Stomach (tissue), 9 donors: ENCODE results near the gene SCN8A. TPM values are rescaled to one million over a fixed set of nuclear protein-coding genes. Genes with fewer than 3 reads are reported as not detected.
A peak's percentile ranks its signal among the peaks of the same experiment; 100 is the strongest.

Experiments used
- DNase-seq, 2 donors: peaks; one replicate each; pipeline versions ENCODE4 v3.0.0 to v3.0.0-alpha.2; 2013 to 2019
- H3K27ac ChIP-seq, 5 donors: fragments of 200-600 bp in 4 of 5; sonication (generic) in 4 of 5; one replicate each; pipeline ENCODE4 v1.5.1; 2013 to 2019; ENCODE audit warnings: mild to moderate bottlenecking in 1 of 5, moderate library complexity in 1 of 5
- H3K27me3 ChIP-seq, 3 donors: fragments of 200-600 bp; sonication (generic); one replicate each; pipeline ENCODE4 v1.5.1; 2017 to 2019; ENCODE audit warnings: mixed run types in 1 of 3
- H3K36me3 ChIP-seq, 4 donors: fragments of 200-600 bp; sonication (generic); 1 replicate in 3 of 4; 2 replicates in 1 of 4; pipeline ENCODE4 v1.5.1; 2016 to 2019
- H3K4me1 ChIP-seq, 4 donors: fragments of 200-600 bp; sonication (generic); one replicate each; pipeline ENCODE4 v1.5.1; 2016 to 2019
- H3K4me3 ChIP-seq, 4 donors: fragments of 200-600 bp; sonication (generic) in 3 of 4; one replicate each; pipeline ENCODE4 v1.5.1; 2016 to 2019; ENCODE audit warnings: mild to moderate bottlenecking in 1 of 4
- H3K9me3 ChIP-seq, 4 donors: fragments of 200-600 bp; sonication (generic); one replicate each; pipeline ENCODE4 v1.5.1; 2016 to 2019
- EP300 ChIP-seq: sonication (generic); formaldehyde crosslinking; IDR thresholded peaks from one replicate; pipeline ENCODE4 v1.6.1; 2017; ENCODE audit warnings: antibody characterized with exemption
- POLR2A ChIP-seq, 4 donors: fragments of 450-650 bp; IDR thresholded peaks; one replicate each; pipeline ENCODE4 v1.6.1; 2016; ENCODE audit warnings: antibody characterized with exemption in 4 of 4, control low read depth in 2 of 4, mild to moderate bottlenecking in 1 of 4, moderate library complexity in 1 of 4
- POLR2AphosphoS5 ChIP-seq, 3 donors: sonication (generic); formaldehyde crosslinking; IDR thresholded peaks; one replicate each; pipeline ENCODE4 v1.6.1; 2016; ENCODE audit warnings: antibody characterized with exemption in 3 of 3
- WGBS, 5 donors: extraction: QIAGEN DNeasy Blood & Tissue Kit in 3 of 5; methylation state at CpG; one replicate each; pipeline versions ENCODE4 v1.1.5 to v1.1.7; 2013 to 2018; 5-methylcytosine and 5-hydroxymethylcytosine counted together
- intact Hi-C: fragments of 100-400 bp; cut with DNase I; formaldehyde crosslinking; loops from one replicate; pipeline ENCODE4 v1.15.1; 2023; ENCODE audit warnings: low total_unique reads
- polyA plus RNA-seq, 3 donors: library from polyadenylated mRNA; stranded (reverse); fragments of 200-250 nt; gene quantifications; one replicate each; pipeline ENCODE4 v1.2.3, GENCODE V29; 2013
- total RNA-seq, 5 donors: library from RNA; depleted of rRNA; stranded (reverse); fragments of >200 nt; gene quantifications; one replicate each; pipeline versions ENCODE4 v1.1.0 to v1.2.3, GENCODE V29; 2014 to 2016
- TF ChIP-seq, protein P1 (sequence below), 7 experiments: fragments of 450-650 bp in 4 of 7; fragments of 200-600 bp in 3 of 7; sonication (generic) in 3 of 7; IDR thresholded peaks; one replicate each; pipeline ENCODE4 v1.5.1; 2016 to 2019; ENCODE audit warnings: antibody characterized with exemption in 7 of 7, control low read depth in 2 of 7, mild to moderate bottlenecking in 1 of 7
- donor health status: healthy with polysubstance abuse.
- donor health status: Bipolar disorder and iron deficiency.
- donor health status: healthy.

SCN8A gene
- total and polyA plus RNA-seq, 8 donors, result 0.08 to 19.6 (median 1.2) TPM

DNA sequence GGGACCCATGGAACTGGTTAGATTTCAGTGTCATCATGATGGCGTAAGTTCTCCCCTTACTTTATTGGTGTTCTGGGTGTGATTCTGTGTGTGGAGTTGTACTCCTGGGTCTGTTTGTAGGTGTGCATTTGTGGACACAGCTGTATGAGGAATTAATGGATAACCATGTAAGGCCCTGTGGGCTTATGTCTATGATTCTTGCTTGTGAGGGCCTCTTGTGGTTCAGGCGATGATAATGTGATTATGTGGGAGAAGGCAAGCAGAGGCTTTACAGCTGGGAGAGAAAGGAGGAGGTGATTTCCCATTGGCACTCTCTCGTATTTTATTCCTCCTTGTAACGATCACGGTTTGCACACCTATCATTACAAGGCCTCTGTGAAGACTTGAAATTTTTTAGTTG, 96.1 kb downstream of the SCN8A start:
- no peaks in the 10 kb centered on the region for H3K9me3 ChIP-seq
- H3K27me3 ChIP-seq, result no peaks in the 10 kb centered on the region
- peaks cover 0 to 23% (median 7%) of the 10 kb centered on the region in 4 donors for H3K4me1 ChIP-seq
- peak in 1 of 2 donors; percentile 47 for DNase-seq
- WGBS, 5 donors, result 69 to 88% (median 80%) methylated on average over 5 of the region's 5 CpGs
- intact Hi-C loops, result no loop called here
- no peak overlapping the region for H3K4me3 ChIP-seq
- no peak overlapping the region for H3K27ac ChIP-seq
- TF ChIP-seq POLR2A (IDR thresholded peaks at IDR 0.05), result no peak
- TF ChIP-seq, protein P1, sequence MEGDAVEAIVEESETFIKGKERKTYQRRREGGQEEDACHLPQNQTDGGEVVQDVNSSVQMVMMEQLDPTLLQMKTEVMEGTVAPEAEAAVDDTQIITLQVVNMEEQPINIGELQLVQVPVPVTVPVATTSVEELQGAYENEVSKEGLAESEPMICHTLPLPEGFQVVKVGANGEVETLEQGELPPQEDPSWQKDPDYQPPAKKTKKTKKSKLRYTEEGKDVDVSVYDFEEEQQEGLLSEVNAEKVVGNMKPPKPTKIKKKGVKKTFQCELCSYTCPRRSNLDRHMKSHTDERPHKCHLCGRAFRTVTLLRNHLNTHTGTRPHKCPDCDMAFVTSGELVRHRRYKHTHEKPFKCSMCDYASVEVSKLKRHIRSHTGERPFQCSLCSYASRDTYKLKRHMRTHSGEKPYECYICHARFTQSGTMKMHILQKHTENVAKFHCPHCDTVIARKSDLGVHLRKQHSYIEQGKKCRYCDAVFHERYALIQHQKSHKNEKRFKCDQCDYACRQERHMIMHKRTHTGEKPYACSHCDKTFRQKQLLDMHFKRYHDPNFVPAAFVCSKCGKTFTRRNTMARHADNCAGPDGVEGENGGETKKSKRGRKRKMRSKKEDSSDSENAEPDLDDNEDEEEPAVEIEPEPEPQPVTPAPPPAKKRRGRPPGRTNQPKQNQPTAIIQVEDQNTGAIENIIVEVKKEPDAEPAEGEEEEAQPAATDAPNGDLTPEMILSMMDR (IDR thresholded peaks at IDR 0.05), result no peak
- no peaks in the 10 kb centered on the region for H3K36me3 ChIP-seq

DNA sequence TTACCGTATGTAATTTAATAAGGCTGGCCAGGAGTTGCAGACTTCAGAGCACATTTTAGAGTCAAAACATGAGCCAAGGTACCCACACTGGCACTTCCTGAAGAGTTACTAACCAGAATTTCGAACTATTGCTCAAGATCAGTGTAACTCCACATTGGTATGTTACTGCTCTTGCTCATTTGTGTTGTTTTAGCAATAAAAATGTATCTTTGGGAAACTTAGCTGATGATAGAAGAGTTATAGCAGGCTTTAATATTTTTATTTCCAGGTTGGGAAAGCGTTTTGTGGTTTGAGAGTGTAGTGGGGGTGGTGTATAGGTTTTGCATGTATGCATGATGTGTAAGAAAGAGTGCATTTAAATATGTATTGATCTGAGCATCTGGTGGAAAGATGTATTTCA, 96.6 kb downstream of the SCN8A start:
- H3K27me3 ChIP-seq, result no peaks in the 10 kb centered on the region
- H3K4me3 ChIP-seq, result no peak overlapping the region
- TF ChIP-seq POLR2A (IDR thresholded peaks at IDR 0.05), result no peak
- no peak for TF ChIP-seq POLR2AphosphoS5 (IDR thresholded peaks at IDR 0.05)
- TF ChIP-seq EP300, result no peak
- TF ChIP-seq, protein P1 (IDR thresholded peaks at IDR 0.05), result no peak
- DNase-seq, result no peak
- WGBS, 5 donors, result 74 to 86% (median 79%) methylated on average over 3 of the region's 3 CpGs
- intact Hi-C loops, result no loop called here
- H3K4me1 ChIP-seq, result peaks cover 0 to 23% (median 7%) of the 10 kb centered on the region in 4 donors
- no peaks in the 10 kb centered on the region for H3K36me3 ChIP-seq
- H3K27ac ChIP-seq, result no peak overlapping the region
- no peaks in the 10 kb centered on the region for H3K9me3 ChIP-seq

DNA sequence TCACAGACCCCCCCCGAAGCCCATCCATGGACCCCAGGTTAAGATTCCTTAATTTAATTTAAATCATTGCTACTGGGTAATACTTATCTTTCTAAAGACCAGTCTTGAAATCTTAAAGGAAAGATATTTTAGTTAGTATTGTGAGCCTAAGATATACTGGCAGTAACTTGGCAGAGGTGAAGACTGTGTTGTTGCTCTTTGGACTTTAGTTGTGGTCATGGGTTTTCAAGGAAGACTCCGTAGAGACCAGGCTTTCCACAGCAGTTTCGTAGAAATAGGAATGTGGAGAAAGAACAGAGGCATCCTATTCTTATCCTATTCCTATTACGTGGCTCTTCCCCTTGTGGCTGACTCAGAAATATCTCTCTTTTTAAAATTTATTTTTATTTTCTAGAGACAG, 99.0 kb downstream of the SCN8A start:
- intact Hi-C loops, result no loop called here
- TF ChIP-seq POLR2A (IDR thresholded peaks at IDR 0.05) (no peak), POLR2AphosphoS5 (IDR thresholded peaks at IDR 0.05) (no peak), EP300 (no peak)
- TF ChIP-seq, protein P1 (IDR thresholded peaks at IDR 0.05), result no peak
- no peak overlapping the region for H3K4me3 ChIP-seq
- H3K36me3 ChIP-seq, result no peaks in the 10 kb centered on the region
- peaks cover 0 to 3% (median 0%) of the 10 kb centered on the region in 4 donors for H3K4me1 ChIP-seq
- no peak for DNase-seq
- no peaks in the 10 kb centered on the region for H3K27me3 ChIP-seq
- no peak overlapping the region for H3K27ac ChIP-seq
- WGBS, 5 donors, result 45 to 68% (median 56%) methylated on average over 4 of the region's 4 CpGs
- H3K9me3 ChIP-seq, result no peaks in the 10 kb centered on the region

DNA sequence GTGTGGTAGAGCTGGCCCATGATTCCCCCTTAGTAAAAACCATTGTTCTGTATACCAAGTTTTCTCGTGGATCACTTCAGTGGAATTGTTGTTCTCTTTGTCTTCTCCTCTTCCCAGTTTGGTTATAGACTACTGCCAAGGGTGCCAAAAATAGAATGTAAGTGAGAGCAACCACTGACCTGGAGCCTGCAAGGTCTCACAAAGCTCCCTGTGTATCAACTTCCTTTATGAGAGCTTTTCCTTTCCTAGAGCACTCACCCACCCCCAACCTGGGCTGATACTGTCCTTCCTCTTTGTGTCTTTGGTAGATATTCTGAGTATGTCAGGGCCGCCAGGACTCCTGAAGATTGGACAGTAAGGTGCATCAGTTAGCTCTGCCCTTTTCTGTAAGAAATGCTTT, 101.0 kb downstream of the SCN8A start:
- 61 to 82% (median 76%) methylated on average over 2 of the region's 2 CpGs for WGBS, 5 donors
- TF ChIP-seq, protein P1 (IDR thresholded peaks at IDR 0.05), result no peak
- TF ChIP-seq EP300 (no peak), POLR2A (IDR thresholded peaks at IDR 0.05) (no peak), POLR2AphosphoS5 (IDR thresholded peaks at IDR 0.05) (no peak)
- H3K27ac ChIP-seq, result no peak overlapping the region
- H3K4me3 ChIP-seq, result no peak overlapping the region
- H3K9me3 ChIP-seq, result no peaks in the 10 kb centered on the region
- intact Hi-C loops, result no loop called here
- DNase-seq, result no peak
- H3K4me1 ChIP-seq, result no peaks in the 10 kb centered on the region
- H3K27me3 ChIP-seq, result no peaks in the 10 kb centered on the region
- H3K36me3 ChIP-seq, result no peaks in the 10 kb centered on the region
